Retinal pigment epithelial cell (primary cell): Measurements from ENCODE around the gene IMP3.

Source experiments
- DNase-seq: peaks from one replicate; pipeline ENCODE4 v3.0.0-alpha.2; 2010; ENCODE audit warnings: low read depth
- H3K4me3 ChIP-seq: 2 replicates; pipeline ENCODE4 v1.5.1; 2011; ENCODE audit warnings: mild to moderate bottlenecking, low read length, control low read depth, moderate library complexity
- TF ChIP-seq, protein P1 (sequence below): conservative IDR thresholded peaks from 2 replicates; pipeline ENCODE4 v1.5.1; 2011; ENCODE audit warnings: low read depth, low read length, control low read depth, inconsistent platforms

IMP3 gene

DNA sequence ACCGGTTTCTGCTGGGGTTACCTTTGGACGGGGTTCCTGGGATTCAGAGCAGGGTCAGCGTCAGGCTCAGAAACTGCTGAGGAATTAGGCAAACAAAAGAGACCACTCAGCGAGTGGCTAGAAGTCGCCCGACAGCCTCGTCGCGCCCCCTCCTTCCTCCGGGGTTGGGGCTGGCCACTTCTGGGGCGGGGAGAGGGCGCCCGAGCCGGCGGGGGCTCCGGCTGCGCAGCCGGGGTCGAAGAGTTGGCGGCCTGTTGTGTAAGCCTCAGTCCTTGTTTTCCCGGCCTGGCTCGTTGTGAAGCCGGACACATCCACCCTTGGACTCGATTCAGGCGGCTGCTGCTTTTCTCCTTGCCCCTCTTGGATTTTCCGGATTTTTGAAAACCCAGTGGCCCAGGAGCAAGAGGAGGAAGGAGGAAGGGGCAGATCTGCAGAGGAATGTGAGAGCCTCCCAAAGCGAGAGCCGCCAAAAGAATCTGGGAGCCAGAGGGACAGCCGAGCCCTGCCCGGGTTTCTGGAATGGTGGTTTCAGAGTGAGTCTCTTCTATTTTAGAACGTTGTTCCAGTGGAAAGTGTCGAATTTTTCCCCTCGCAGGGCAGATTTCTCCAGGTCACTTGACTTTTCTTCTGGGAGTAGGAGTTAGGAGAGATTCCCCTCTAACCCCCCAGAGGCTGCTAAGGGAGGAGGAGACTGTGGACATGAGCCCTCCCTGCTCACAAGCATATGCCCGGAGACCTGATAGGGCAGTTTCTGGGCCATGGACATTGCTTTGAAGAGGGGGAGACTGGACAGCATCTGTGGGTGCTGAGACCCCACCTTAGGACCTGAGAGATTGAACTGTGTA is 8.4 kb upstream of the IMP3 start:
- DNase-seq: no peak
- peak overlapping the region; percentile 89 for H3K4me3 ChIP-seq
- TF ChIP-seq, protein P1, sequence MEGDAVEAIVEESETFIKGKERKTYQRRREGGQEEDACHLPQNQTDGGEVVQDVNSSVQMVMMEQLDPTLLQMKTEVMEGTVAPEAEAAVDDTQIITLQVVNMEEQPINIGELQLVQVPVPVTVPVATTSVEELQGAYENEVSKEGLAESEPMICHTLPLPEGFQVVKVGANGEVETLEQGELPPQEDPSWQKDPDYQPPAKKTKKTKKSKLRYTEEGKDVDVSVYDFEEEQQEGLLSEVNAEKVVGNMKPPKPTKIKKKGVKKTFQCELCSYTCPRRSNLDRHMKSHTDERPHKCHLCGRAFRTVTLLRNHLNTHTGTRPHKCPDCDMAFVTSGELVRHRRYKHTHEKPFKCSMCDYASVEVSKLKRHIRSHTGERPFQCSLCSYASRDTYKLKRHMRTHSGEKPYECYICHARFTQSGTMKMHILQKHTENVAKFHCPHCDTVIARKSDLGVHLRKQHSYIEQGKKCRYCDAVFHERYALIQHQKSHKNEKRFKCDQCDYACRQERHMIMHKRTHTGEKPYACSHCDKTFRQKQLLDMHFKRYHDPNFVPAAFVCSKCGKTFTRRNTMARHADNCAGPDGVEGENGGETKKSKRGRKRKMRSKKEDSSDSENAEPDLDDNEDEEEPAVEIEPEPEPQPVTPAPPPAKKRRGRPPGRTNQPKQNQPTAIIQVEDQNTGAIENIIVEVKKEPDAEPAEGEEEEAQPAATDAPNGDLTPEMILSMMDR: no peak

DNA sequence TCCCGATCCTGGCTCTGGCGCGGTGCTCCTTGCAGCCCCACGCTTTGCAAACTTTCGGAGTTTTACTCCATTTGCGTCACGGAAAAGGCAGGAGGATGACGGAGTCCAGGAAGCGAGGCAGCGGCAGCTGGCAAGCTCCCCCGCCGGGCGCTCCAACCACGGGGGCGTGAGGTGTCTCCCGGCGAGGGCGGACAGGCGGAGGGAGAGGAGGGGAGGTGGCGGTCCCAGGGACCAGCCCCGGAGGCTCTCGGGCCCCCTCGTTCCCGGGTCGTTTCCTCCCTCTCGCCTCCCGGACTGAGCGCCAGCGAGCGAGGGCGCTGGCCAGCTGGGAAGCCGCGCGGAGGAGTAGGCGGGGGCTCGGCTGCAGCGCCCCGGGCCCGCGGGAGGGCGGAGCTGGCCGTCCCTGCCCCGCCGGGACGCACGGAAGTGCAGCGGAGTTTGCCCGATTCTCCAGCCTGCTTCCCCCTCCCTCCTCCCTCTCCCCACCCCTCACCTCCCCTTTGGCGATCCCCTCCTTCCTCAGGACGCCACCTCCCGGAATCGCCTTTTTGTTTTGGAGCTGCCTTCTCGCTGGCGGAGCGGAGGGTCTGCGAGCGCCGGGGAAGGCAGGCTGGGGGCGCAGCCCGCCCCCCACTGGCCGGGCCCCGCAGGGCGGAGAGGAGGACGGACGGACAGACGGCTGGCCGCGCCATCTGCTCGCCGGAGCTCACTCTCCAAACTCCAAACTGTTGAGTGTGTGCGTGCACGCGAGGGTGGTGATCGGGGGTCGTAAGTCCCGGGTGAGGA is 7.5 kb upstream of the IMP3 start, which contains the start of gene SNX33:
TSS of gene SNX33 (plus strand) at position 543 of the 786 bp plus-strand sequence. CDS start 1,191 bp downstream, outside the sequence.
- TF ChIP-seq, protein P1: peak; percentile 61
- H3K4me3 ChIP-seq: peak within 1 kb of the TSS; percentile 89
- DNase-seq: no peak

DNA sequence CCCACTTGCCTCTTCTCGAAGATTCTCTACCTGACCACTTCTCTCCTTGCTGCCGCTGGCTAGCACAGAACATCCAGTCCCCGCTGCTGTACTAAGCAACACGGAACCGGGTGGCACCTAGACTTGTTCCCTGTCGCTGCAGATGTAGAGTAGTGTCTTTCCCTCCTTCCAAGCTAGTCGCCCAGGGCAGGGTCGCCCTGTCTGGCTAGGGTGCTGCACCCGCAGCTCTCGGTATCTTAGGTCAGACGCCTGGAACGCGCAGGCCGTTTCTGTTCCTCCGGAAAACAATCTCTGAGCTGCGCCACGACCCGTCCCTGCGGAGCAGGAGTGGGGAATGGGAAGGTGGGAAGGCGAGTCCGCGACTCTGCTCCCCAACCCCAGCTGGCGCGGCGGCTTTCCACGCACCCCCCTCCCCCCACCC is 6.9 kb upstream of the IMP3 start:
- peak overlapping the region; percentile 89 for H3K4me3 ChIP-seq
- TF ChIP-seq, protein P1: no peak
- no peak for DNase-seq

GRCh38 chr15:75646112-75646943 is 6.3 kb upstream of the IMP3 start:
- TF ChIP-seq, protein P1: no peak
- DNase-seq: no peak
- peak overlapping the region; percentile 89 for H3K4me3 ChIP-seq

- TF ChIP-seq, protein P1: no peak
- no peak overlapping the region for H3K4me3 ChIP-seq
- DNase-seq: no peak
These were observed 4.4 kb upstream of the IMP3 start for GRCh38 chr15:75644376-75644775.

GRCh38 chr15:75641603-75642002 is 1.6 kb upstream of the IMP3 start:
- H3K4me3 ChIP-seq: no peak overlapping the region
- no peak for DNase-seq
- TF ChIP-seq, protein P1: no peak
